ENCODE data around the gene ARHGAP31. TPM values are rescaled to one million over a fixed set of nuclear protein-coding genes. Genes with fewer than 3 reads are reported as not detected.

Gene ARHGAP31
- total RNA-seq, 1 donor from 2014 or later = 4.2 TPM

DNA sequence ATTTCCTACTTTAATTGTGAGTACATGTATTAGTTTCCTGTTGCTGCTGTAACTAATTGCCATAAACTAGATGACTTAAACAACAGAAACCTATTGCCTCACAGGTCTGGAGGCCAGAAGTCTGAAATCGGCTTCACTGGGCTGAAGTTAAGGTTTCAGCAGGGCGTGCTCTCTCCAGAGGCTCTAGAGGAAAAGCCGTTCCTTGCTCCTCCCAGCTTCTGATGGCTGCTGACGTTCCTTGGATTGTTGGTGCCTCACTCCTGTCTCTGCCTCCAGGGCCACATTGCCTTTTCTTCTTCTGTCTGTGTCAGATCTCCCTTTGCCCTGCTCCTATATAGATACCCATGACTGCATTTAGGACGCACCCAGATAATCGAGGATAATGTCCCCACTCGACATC lies 80.9 kb downstream of the ARHGAP31 start:
- no peak for DNase-seq (ENCODE audit: low read depth)

DNA sequence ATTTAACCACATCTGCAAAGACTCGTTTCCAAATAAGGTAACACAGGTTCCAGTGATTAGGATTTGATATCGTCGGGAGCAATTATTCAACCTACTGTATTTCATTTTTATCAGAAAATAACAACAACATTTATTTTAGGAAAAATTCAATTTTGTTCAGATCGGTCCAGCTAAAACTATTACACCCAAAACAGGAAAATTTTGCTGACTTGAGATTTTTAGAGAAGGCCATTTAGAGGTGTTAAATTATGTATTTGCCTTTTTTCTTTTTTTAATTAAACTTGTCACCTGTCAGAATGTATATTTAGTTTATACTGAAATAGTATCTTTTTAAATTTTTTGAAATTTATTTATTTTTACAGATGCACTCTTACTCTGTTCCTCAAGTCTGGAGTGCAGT lies 81.3 kb downstream of the ARHGAP31 start:
- no peak for DNase-seq (ENCODE audit: low read depth)

DNA sequence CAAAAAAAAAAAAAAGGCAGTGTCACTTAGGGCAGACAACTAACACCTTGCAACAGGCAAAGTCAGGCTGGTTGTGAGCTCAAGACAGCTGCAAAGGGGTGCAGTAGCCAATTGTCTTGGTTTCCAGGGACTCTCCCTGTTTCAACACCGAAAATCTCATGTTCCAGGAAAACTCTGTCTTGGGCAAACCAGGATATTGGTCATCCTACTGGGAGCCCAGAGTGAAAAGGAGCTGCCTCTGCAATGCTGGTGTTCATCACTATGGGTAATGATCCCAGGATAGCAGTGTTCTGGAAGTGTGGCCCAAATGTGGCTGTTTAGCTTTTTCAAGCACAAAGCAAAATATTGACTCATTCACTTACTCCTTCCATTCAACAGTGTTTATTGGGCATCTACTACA lies 82.6 kb downstream of the ARHGAP31 start:
- DNase-seq (ENCODE audit: low read depth) = no peak

DNA sequence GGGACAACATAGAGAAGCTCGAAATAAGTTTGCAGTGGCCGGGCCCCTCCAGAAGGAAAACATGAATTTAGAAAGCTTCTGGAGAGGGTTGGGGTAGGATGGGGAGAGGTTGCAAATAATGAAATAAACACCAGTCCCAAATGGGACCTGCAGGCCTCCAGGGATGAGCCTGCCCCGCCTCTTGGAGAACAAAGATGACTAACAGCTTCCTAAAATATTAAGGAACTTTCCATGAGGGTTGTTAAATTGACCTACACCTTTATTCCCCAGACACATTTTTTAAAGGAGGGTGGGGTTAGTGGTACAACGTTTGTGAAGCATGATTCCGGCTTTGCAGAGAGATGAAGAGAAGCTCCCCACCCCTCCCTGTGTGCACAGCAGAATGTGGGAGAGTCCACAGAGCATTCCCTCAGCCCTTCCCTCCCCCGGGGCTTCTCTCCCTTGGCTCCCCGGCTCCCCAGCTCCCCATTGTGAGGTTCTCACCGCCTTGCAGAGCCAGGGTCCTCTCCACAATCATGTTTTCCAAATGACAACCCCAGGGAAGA lies 84.1 kb downstream of the ARHGAP31 start:
- no peak for DNase-seq (ENCODE audit: low read depth)

DNA sequence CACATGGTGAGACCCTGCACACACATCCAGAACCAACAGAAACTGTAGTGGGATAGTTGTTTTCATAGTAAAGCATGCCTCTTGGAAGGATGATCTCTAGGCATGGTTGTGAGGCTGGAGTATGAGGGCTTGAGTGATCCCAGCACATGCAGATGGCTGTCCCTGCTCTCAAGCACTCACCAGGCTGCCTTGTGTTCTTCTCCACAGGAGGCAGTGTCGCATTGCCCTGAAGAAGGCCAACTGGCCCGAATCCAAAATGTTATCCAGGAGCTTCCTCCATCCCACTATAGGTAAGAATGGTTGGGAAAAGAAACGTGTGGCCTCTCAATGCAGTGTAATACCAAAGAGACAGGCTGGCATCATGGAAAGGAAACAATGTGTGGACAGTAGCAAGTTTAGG lies 86.5 kb downstream of the ARHGAP31 start:
- peak; percentile 41 for DNase-seq (ENCODE audit: low read depth)

DNA sequence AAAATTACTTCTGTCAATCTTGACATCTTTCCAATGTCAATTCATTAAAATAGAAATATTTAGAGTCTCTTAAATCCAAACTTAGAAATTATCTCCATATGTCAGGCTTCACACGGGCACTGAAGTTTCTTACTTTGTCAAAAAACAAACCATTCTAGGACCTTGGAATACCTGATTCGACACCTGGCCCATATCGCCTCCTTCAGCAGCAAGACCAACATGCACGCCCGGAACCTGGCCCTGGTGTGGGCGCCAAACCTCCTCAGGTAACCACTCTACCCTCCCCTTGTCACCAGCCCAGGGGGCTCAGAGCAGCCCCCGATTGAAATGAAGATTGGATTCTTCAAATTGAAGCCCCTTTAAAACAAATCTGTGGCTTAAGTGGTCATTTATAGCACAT lies 88.0 kb downstream of the ARHGAP31 start:
- DNase-seq (ENCODE audit: low read depth) = no peak

DNA sequence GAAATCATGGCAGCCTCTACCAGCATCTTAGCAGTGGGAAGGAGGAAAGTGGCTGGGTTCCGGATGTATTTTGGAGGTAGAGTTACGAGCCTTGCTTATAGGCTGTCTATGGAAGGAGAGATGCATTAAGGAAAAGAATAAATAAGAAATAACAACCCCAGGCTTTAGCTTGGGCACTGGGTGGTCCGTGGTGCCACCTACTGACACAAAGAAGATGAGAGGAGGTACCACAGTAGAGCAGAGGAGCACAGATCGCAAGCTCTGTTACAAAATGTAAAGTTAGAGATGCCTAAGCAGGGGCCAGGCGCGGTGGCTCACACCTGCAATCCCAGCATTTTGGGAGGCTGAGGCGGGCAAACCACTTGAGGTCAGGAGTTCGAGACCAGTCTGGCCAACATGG lies 94.4 kb downstream of the ARHGAP31 start:
- peak; percentile 7 for DNase-seq (ENCODE audit: low read depth)

DNA sequence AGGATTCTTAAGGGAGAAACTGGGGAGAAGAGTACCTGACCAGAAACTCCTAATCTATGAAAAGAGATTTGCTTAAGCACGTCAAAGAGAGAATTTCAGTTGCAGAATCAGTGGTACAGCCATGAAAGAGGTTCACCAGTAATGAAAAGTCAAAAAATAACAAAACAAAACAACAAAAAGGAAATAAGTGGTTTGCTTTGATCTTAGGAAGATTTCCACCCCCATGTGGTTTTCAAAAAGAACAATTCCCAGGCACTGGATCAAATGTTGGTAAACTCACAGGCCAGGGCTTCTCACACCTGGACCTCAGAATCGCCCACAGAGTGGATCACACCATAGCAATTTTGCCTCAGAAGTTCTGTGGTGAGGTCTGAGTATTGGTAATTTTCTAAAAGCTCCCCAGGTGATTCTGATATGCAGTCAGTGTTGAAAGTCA lies 101.8 kb downstream of the ARHGAP31 start:
- no peak for DNase-seq (ENCODE audit: low read depth)

DNA sequence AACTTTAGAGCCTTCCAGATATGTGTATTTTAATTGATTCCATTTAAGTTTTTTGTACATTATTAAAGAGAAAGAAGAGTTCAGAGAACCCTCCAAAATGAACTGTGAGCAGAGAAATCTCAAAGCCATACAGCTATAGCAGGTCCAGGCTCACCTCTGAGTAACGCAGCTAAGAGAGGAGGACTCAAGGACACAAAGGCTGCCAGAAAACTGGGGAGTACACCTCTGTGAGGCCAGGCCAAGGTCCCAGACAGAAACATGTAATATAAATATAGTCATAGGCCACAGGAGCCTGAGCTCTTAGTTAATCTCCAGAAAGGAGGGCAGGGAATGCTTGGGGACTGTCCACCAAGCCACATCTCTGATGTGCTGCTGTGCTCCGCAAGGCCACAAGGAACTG lies 102.7 kb downstream of the ARHGAP31 start:
- DNase-seq (ENCODE audit: low read depth) = no peak

DNA sequence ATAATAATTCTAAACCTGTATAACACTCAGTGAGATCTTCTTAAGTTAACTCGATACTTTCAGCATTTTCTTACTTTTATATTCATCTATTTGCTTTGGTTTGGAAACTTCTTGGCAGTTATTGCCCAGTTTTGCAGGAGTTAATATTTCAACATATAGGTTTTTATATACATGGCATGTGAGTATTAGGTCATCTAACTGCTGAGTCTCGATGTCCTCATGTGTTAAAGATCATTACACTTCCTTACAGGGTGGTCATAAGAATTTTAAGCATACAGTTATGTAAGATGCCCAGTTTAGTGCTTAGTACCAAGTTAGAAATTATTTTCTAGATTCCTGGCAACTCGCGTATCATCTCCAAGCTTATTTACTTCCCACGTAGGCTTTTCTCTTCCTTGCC lies 106.3 kb downstream of the ARHGAP31 start:
- DNase-seq (ENCODE audit: low read depth) = no peak

DNA sequence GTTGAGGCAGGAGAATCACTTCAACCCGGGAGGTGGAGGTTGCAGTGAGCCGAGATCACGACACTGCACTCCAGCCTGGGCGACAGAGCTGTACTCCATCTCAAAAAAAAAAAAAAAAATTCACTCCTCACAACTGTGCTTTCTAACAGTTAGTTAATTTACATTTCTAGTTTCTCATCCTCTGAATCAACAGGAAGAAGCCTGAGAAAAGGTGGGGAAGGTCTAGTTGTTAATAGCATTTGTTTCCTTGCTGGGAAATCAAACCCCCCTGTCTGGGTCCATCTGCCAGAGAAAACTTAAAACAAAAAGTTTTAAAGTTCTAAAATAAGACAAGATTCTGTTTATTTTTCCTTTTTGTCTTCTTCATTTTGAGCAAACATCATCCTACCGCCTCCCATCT lies 106.9 kb downstream of the ARHGAP31 start:
- DNase-seq (ENCODE audit: low read depth) = no peak

DNA sequence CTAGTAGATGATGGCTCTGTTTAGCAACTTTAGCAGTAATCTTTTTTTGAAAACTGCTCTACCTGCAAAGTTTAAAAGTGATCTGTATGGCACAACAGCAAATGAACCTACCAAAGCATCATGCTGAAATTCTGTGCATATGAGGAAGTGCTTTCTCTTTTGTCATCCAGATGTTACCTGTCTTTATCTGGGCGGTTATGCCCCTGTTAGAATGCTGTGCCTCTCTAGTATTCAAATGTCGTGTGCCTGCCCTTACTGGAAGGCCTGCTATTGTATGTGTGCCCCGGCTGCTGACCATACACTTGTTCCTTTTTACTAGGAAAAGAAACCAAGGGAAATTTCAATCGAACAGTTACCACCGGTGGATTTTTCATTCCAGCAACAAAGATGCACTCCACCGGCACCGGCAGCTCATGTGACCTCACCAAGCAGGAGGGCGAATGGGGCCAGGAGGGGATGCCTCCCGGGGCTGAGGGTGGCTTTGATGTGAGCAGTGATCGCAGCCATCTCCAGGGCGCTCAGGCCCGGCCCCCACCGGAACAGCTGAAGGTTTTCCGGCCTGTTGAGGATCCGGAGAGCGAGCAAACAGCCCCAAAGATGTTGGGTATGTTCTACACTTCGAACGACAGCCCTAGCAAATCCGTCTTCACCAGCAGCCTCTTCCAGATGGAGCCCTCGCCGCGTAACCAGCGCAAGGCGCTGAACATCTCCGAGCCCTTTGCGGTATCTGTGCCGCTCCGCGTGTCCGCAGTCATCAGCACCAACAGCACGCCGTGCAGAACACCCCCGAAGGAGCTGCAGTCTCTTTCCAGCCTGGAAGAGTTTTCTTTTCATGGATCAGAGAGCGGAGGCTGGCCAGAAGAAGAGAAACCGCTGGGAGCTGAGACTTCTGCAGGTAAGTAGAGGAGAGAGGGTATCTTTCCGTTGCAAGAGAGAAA lies 107.6 kb downstream of the ARHGAP31 start:
- DNase-seq (ENCODE audit: low read depth) = no peak

DNA sequence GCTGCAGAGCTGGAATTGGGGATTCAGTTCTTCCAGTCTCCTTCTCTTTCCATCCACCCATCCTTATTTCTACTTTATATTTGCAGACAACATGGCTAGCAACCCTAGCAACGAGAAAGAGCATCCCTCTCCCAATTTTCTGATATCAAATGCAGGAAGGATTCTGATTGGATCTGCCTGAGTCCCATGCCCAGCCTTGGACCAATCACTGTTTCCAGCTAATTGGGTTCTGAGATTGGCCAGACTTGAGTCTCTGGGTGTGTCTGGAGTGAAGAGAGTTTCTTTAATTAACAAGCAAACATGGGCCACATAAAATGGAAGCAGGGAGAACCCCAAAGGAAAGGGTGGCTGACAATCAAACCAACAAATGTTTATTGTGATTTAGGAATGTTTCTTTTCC lies 108.6 kb downstream of the ARHGAP31 start:
- no peak for DNase-seq (ENCODE audit: low read depth)

DNA sequence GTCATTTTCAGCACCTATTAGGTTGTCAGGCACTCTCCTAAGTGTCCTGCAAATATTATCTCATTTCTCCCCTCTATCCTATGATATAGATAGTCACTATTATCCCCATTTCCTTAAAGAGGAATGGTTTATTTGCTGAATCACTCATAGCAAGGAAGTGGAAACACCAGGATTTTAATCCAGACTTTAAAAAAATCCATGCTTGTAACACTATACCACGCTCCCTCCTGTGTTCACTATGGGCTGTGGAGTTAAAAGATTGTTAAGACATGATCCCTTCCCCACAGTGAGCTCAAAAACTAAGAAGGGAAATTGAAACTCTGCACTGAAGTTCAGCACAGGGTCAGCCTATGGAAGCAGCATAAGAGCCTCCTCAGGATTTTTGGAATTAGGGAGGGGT lies 109.0 kb downstream of the ARHGAP31 start:
- DNase-seq (ENCODE audit: low read depth) = peak; percentile 17

DNA sequence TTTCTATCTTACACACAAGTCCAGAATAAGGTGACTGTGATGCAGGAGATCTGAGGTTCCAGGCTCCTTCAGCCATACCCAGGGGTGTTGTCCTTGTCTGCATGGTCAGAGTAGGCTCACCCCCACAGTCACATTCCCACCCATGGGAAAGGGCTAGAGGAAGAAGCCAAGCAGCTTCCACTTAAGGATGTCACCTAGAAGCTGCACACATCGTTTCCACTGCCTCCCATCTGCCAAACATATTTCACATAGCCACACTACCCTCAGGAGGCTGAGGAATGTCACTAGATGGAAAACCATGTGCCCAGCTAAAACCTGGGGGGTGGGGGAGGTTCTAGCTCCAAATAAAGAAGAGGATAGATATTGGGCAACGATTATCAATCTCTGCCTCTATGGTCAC lies 111.1 kb downstream of the ARHGAP31 start:
- DNase-seq (ENCODE audit: low read depth) = peak; percentile 57

DNA sequence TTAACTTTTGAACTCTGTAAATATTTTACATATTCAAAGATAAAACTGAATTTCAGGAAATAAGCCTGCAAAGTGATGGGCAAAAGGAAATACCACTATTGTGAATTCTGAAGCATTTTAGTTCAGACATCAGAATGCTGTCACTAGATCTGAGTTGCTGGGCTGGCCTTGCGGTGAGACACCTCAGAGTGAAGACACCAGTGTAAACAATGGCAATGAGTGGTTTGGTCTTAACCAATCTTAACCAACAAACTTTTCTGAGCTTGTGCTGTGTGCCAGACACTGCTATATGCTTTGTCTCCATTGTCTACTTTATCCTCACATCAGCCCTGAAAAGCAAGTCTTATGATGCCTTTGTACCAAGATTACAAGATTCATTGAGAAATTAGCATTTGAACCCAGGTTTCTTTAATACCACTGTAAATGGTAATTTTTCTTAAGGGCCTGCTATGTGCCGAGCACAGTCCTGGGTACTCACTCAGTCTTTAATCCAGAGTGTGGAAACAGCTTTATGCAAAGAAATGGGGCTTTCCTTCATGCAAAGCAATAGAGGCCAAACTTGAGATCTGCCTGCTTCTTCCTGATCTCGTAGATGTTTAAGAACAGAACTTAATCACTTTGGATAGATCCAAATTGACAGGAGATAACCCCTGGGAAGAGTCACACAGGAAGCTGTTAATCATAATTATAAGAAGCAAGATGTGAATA lies 114.2 kb downstream of the ARHGAP31 start:
- no peak for DNase-seq (ENCODE audit: low read depth)

DNA sequence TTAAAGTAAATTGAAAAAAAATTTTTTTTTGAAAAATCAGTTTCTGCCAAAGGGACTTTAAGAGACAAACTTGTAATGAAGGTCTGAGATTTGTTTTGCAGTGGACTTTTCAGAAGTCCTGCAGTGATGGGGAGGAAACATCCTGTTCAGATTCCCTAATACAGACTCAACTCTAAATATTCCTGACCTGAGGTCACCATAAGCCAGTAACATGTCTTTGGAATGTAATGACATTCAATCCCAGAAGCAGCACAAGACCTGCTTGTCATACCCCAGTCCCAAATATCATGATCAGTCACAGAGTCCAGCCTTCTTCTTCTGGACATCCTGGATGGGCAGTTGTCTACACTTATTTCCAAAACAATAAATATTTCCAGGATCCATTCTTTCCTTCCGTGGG lies 115.7 kb downstream of the ARHGAP31 start:
- DNase-seq (ENCODE audit: low read depth) = no peak

DNA sequence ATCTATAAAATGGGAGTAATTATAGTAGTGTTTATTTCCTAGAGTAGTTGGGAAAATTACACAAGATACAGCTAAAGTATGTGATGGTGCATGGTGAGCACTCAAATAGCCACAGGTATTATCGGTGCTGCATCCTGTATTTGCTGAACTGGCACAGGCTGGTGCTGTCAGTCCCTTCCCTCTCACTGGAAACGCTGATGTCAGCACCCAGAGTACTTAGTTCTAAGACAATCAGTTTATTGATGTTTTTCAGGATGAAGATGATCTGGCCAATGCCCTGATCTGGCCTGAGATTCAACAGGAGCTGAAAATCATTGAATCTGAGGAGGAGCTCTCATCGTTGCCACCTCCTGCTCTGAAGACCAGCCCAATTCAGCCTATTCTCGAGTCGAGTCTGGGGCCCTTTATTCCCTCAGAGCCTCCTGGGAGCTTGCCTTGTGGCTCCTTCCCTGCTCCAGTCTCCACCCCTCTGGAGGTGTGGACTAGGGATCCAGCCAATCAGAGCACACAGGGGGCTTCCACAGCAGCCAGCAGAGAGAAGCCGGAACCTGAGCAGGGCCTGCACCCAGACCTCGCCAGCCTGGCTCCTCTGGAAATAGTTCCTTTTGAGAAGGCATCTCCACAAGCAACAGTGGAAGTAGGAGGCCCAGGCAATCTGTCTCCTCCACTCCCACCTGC lies 119.6 kb downstream of the ARHGAP31 start:
- no peak for DNase-seq (ENCODE audit: low read depth)

DNA sequence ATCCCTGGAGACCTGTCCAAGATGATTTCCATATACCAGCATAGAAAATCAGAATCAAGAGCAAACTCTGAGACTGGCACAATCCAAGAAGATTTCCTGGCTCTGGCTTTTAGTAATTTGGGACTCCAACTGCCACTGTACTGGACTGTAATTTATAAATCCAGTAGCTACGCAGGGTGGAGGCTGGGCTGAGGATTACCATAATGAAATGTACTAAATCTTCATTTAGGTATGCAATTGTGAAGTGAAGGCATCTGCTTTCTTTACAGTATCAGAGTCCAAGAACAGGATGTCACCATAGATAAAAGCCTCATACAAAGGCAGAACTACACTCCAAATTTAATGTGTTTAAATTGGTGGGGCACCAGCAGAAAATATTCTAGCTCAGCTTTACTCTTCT lies 122.7 kb downstream of the ARHGAP31 start:
- DNase-seq (ENCODE audit: low read depth) = no peak

DNA sequence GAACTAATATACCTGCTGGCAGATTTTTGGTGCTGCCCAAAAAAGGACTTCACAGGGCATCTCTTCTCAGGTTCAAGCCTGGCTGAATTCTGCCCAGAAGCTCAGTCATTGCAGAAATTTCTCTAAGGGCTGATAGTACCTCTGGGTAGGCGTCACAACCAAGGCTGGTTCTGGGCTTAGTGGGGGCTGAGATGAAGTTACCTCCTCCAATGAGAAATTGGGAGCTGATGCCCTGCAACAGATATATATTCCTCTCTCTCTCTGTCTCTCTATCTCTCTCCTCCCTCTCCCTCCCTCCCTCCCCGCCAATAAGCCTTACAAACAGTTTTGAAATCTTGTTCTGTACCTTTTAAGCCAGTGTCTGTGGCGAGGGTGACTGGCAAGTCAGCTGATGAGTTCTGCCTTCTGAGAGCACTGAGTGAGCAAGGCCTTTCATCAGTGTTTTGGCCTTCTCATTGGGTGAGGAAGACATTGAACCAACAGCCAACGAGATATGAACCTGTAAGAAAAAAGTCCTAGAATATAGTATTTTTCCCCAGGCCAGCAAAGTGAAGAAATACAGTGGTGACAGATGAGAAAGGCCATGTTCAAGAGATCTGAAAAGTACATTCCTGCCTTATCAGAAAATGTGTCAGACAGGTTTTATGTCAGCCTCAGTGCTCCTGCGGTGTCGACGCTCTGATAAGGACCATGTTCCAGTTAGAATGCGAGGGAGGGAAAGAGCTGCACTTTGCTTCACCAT lies 123.8 kb downstream of the ARHGAP31 start:
- DNase-seq (ENCODE audit: low read depth) = no peak

DNA sequence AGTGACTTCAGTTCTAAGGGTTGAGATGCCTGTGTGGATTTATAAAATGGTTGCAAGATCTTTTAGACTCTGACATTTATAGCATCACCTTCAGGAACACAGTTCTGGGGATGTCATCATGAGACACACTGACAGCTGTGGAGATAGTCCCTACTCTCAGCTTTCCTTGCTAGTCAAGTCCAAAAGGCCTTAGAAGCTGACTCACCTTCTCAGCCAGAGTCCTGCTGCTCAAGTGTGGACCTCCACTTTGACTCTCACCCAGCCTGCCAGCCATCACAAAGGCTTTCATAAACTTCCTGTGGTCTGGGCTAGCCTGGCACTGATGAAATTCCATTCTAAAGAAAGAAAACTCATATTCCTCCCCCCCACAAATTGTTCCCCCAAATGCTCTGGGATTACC lies 124.5 kb downstream of the ARHGAP31 start:
- peak; percentile 65 for DNase-seq (ENCODE audit: low read depth)
